ENCODE data around the gene RAX2. TPM values are rescaled to one million over a fixed set of nuclear protein-coding genes. Genes with fewer than 3 reads are reported as not detected.

The RAX2 gene
- total and polyA plus RNA-seq, 9 of the 15 experiments (the other 6 are each of a cell fraction or from before 2014, with no cell fraction given): not detected

GRCh38 chr19:3746371-3747056, 25.5 kb downstream of the RAX2 start:
- 0 out of 2 replicates have a peak, but pooled peaks have one; percentile 37 for TF ChIP-seq ZBTB33 (CRISPR knock-in tag; IDR thresholded peaks at IDR 0.05)
- no peak for TF ChIP-seq ZNF146 (CRISPR knock-in tag; IDR thresholded peaks at IDR 0.05; ENCODE audit: unreplicated experiment)
- POLR2A ChIA-PET: interaction anchor here (0.9 to 1.9 kb wide), 4 partner anchors 10 to 439 kb away, joined by 3 to 5 read pairs (median 4); partner anchors contain the start of gene MRPL54
- Histone ChIP-seq H3K27me3 (ENCODE audit: control insufficient read depth in 2 of 2, insufficient read depth in 2 of 2, low read length in 2 of 2) (no peaks in the 10 kb centered on the region), H2AFZ (ENCODE audit: low read depth, low read length) (no peak overlapping the region), H3K4me1 (replicated peaks in 1 of 2; ENCODE audit: control insufficient read depth in 2 of 2, insufficient read depth in 2 of 2, low read length in 2 of 2) (peaks cover 0 to 13% of the 10 kb centered on the region in 2 experiments; a peak in 3 of 5 replicates), H3K4me3 (no peak overlapping the region), H3K36me3 (ENCODE audit: control insufficient read depth, insufficient read depth, low read length) (peaks cover 8% of the 10 kb centered on the region; the same call in 1 of the 3 replicates), H3K79me2 (ENCODE audit: control insufficient read depth, insufficient read depth, low read length) (no peaks in the 10 kb centered on the region), H3K27ac (ENCODE audit: extremely low read depth, low read depth, low read length) (no peak overlapping the region), H3K9ac (ENCODE audit: insufficient read depth in 1 of 2, low read depth in 2 of 2, low read length in 2 of 2) (peak overlapping the region in 1 of 2 experiments; percentile 31; a peak in 1 of 4 replicates), H3K9me3 (replicated peaks; ENCODE audit: control insufficient read depth, insufficient read depth, low read depth, low read length) (no peaks in the 10 kb centered on the region), H3K9me1 (ENCODE audit: control insufficient read depth, insufficient read depth, low read length) (no peaks in the 10 kb centered on the region), H3K4me2 (ENCODE audit: insufficient read depth, low read length) (no peak overlapping the region), H4K20me1 (replicated peaks; ENCODE audit: control insufficient read depth, insufficient read depth, low read length) (no peaks in the 10 kb centered on the region)
- intact Hi-C loops (cut with micrococcal nuclease): no loop called here
- WGBS (ENCODE audit: insufficient coverage, low coverage, missing lambda C conversion rate): 52% methylated on average over 30 of the region's 31 CpGs
- CTCF ChIA-PET (ENCODE audit: low intra/inter-chr PET ratio): no interaction called here
- FAIRE-seq: no peak
- BruUV-seq (replicated peaks): no TSS peak
- no peak for ATAC-seq
- in situ Hi-C loops (cut with MboI): no loop called here
- no peak for DNase-seq (ENCODE audit: extremely low read depth in 1 of 4, low spot score in 3 of 4)

Data from K562 (cell line).